DMS 273 (cell line): ENCODE results near the gene DCHS2.
"Not testable (repeated sequence)": the region's sequence is repeated elsewhere in the genome, so short reads cannot be mapped to it uniquely, and the experiment has no call there.

Source experiments
- DNase-seq: peaks from one replicate; lab custom pipeline; 2025; ENCODE audit not compliant: unreplicated experiment; lab: John Stamatoyannopoulos, UW

DCHS2 gene

GRCh38 chr4:154230091-154230490 is 261.5 kb downstream of the DCHS2 start:
- no peak for DNase-seq

DNA sequence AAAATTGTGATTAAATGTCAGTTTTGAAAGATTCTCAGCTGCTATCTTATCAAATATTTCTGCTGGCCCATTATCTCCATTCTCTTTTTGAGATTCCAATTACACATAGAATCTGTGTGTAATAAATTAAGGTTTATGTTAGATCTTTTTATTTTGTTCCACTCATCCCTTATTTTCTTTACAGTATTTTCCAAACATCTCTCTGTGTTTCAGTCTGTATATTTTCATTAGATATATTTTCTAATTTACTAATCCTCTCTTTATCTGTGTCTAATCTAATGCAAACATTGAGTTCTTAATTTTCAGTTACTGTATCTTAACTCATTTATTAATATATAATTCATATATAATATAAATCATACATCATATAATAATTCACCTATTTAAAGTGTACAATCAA is 268.7 kb downstream of the DCHS2 start:
- no peak for DNase-seq

DNA sequence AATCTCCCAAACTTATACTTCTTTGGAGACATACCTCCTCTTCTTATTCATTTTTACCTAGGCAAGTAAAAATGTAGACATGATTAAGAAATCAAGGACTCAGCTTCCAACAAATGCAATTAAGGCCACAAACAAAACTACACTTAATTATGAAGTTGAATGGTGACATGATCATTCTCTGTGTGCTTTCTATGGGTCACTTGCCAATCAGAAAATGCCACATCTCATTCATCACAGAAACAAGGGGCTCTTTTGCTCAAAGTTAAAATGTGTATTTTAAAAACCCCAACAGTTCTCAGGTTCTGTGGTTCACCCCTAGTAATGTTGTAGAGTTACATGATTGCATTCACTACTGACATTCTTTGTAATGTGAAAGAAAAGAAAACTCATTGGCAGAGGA is 273.5 kb downstream of the DCHS2 start:
- DNase-seq = no peak

DNA sequence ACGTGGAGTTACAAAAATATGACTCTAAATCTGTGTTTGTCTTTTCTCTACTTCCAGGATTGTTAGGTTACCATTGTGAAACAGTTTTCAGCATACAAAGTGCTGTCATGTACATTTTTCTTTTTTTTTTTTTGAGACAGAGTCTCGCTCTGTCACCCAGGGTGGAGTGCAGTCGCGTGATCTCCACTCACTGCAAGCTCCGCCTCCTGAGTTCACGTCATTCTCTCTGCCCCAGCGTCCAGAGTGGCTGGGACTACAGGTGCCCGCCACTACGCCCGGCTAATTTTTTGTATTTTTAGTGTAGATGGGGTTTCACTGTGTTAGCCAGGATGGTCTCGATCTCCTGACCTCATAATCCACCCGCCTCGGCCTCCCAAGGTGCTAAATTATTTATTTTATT is 274.2 kb downstream of the DCHS2 start:
- DNase-seq = not testable (repeated sequence)

GRCh38 chr4:154211506-154211905 is 280.1 kb downstream of the DCHS2 start:
- DNase-seq = no peak

GRCh38 chr4:154208424-154208823 is 283.2 kb downstream of the DCHS2 start:
- DNase-seq = no peak

DNA sequence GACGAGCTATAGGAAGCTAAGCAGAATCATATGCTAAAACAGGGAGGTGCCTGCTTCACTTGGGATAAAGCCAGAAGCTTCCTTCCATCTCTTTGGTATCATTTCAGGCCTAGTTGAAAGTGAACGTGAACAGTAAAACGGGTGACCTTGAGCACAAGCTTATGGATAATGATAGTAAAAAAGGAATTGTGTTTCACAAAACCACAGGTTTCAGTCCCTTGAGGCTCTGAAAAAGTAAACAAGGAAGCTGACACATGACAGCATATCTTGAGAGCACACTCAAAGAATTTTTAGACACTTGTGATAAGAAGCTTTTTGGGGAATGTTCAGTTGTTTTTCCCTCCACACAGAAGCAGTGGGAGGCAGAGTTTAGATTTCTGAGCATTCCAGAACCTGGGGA is 286.1 kb downstream of the DCHS2 start:
- DNase-seq = no peak

DNA sequence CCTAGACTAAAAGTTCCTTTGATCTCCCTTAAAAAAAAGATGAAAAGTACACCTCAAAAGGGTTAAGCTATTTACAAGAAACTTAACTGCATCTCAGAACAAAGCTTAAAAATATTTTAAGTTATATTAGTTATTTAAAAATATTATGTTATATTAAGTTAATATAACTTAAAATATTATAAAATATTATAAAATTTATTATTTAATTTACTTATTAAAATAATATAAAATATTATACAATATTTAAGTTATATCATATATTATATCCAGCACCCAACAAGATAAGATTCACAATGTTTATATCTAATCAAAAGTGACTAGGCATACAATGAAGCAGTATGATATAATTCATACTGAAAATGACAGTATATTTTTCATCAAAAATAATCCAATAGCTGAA is 296.9 kb downstream of the DCHS2 start:
- no peak for DNase-seq

DNA sequence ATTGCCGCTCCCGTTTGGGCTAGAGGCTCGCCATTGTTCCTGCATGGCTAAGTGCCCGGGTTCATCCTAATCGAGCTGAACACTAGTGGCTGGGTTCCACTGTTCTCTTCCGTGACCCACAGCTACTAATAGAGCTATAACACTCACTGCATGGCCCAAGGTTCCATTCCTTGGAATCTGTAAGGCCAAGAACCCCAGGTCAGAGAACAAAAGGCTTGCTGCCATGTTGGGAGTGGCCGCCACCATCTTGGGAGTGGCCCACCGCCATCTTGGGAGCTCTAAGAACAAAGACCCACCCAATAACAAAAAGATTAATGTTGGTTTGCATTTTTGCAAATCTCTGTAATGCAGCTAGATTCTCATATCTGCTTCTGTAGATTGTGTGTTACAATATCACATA is 299.0 kb downstream of the DCHS2 start:
- no peak for DNase-seq

DNA sequence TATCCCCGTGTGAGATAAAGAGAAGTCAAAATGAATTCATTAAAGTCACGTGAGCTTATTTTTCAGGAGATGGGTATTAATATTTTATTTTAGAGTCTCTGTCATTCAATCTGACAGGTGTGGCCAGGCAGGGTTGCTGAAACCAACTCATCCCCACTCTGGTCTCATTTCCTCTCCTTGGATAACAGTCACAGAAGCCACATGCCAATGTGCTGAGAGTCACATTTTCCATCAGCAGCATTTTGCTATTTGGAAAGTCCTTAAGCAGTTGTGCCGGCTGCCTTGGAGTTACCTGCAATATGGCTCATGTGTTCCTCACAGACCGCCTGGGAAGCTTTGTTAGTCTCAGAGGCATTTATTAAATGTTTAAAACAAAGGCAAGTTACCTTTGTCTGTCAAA is 302.3 kb downstream of the DCHS2 start:
- DNase-seq = no peak

DNA sequence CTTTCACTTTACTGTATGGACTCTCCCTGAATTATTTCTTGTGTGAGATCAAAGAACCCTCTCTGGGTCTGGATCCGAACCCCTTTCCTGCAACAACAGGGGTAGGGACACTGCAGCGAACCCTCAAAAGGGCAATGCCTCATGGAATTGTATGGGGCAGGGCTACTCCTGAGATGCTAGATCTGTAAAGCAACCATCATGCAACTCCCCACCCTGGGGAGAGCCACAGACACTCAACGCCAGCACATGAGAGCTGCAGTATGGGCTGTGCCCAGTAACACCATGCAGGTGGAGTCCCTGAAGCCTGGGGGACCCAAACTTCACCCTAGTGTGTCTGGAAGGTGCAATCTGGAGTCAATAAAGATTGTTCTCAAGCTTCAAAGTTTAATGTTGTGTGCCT is 304.7 kb downstream of the DCHS2 start:
- DNase-seq = no peak

- DNase-seq = no peak
Observed at GRCh38 chr4:154186035-154186434, 305.6 kb downstream of the DCHS2 start.

DNA sequence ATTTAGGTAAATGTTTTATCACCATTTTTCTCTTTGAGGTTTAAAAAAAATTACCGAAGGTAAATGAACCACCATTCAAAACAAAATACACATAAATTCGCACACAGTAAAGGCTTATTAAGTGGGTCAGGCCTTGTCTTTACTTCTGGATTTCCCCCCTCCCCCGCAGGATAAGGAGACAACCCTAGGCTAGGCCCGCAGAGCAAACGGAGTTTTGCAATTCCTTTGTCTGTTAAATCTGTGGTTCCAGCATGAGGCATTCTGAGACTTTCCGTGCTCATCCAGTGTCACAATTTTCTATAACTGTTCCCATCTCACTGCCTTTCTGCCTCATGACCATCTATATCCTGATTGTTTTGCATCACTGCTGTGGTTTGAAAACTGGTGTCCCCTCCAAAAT is 307.4 kb downstream of the DCHS2 start:
- no peak for DNase-seq

DNA sequence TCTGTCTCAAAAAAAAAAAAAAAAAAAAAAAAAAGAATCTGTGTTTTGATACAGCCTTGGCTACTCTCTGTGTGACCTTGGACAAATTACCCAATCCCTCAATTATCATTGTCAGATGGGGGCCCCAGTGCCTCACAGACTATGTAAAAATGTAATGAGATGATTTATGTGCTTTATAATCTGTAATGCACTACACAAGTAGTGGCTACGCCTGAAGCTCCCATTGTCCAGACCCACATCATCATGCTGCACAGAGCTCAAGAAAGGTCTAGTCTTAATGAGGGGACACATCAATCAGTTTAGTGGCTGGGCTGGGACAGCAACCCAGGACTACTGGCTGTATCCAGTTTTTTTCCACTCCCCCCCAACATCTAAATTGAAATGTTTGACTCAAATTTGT is 308.3 kb downstream of the DCHS2 start:
- no peak for DNase-seq
